Measurements from ENCODE around the gene RNU2-63P.
"Not testable (repeated sequence)": the region's sequence is repeated elsewhere in the genome, so short reads cannot be mapped to it uniquely, and the experiment has no call there.

Gene RNU2-63P

DNA sequence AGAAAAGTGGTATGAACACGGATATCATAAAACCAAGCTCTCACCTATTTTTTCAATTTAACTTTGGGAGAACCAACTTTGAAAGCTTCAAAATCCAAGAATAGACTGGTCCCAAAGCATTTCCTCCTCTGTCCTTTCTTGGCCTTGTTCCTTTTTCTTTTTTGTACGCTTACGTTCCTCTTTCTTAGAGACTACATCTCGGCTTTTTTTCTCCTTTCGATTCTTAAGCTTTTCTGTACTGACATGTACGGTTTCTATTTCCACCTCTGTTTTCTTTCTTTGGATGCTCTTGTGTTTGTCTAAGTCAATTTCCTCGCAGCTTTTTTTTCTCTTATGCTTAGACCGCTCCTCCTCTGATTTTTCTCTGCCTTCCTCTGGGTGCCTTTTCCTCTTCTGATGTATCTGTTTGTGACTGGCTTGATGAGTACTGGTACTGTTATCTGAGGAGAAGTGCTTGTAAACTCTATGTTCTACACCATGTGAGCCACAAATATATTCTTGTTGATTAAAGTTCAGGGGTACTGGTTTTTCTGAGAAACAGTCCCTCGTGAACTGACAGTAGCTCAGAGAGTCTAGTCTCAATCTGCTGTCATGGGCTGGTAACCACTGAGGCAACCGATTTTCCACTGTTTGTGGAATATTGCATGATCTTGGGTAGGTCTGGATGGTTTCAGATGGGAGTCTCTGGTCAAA is 11.5 kb upstream of the RNU2-63P start:
- DNase-seq: no peak

- DNase-seq: no peak
These were observed 8.2 kb upstream of the RNU2-63P start for GRCh38 chr2:88024509-88024908.

- no peak for DNase-seq
These were observed 6.2 kb upstream of the RNU2-63P start for GRCh38 chr2:88022669-88022921.

DNA sequence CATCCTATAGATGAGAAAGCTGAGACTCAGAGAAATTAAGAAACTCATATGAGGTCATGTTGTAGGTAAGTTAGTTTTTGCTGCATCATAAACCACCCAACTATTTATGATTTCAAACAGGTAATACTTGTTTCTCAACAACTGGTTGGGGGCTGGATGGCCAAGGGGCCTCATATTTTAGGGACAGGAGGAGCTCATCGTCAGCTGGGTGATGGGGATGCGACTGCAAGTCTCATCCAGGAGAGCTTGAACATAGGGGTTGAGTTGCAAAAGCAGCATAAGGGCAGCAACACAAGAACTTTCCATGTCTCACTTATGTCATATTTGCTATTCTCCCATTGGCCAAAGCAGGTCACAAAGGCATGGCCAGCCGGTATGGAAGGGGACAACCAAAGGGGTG is 3.6 kb upstream of the RNU2-63P start:
- DNase-seq: no peak

- DNase-seq: no peak
These were observed 2.6 kb upstream of the RNU2-63P start for GRCh38 chr2:88018909-88019308.

- not testable (repeated sequence) for DNase-seq
These were observed 1.9 kb upstream of the RNU2-63P start for GRCh38 chr2:88018077-88018805.

- DNase-seq: not testable (repeated sequence)
These were observed 1.4 kb upstream of the RNU2-63P start for GRCh38 chr2:88017780-88018038.

- DNase-seq: no peak
These were observed 823 bp upstream of the RNU2-63P start for GRCh38 chr2:88016960-88017779.

DNA sequence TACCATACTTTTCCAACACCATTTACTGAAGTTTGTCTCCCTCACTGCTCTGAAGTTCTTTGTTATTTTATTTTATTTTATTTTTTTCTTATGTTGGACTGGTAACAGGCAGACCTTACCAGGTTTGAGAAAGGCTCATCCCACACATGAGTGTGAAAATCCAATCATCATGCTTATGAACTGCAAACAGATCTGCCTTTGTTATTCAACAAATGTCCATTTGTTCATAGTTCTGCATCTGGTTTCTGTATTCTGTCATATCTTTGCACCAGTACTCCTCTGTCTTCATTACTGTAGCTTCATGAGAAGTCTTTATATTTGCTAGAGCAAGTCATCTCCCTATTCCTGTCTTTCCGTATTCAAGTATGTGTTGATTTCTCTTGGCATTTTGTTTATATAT is 5.3 kb downstream of the RNU2-63P start:
- DNase-seq: no peak

DNA sequence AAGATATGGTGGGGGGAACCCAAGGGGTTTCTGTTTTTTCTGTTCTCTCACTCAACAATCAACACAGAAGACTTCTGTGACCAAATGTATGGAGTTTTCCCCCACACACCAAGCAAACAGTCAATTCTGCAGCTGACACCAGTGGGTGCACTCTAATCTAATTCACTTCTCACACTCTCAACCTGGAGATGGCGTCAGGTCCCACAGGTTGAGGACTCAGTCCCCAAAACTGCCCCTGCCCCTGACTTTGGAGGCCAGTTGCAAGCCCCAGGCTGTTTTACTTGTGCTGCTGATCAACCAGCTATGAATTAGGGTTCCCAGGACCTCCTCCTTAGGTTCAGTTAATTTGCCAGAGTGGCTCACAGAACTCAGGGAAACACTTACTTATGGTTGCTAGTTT is 6.2 kb downstream of the RNU2-63P start:
- DNase-seq: no peak

DNA sequence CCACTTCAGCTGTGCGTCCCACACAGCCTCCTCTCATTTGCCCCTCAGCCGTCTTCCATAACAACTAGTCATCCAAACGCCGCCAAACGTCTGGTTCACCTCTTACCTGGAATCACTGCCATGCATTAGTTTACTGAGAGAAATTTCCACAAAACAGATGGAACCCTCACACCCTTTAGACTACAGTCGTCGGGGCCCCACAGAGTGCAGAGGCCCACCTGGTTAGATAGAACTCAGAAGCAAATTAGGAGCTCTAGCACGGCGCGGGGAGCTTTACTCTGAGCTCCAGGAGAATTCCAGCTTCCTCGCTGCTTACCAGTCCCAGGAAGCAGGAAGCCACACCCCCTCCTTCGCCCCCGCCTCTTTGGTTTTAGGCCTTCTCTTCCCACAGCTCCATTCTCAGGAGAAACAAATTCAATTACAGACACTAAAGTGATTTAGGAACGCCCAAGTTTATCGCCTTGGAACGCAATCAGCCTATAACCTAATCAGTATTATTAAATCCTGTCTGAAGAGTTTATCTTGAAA is 9.4 kb downstream of the RNU2-63P start:
- DNase-seq: no peak

DNA sequence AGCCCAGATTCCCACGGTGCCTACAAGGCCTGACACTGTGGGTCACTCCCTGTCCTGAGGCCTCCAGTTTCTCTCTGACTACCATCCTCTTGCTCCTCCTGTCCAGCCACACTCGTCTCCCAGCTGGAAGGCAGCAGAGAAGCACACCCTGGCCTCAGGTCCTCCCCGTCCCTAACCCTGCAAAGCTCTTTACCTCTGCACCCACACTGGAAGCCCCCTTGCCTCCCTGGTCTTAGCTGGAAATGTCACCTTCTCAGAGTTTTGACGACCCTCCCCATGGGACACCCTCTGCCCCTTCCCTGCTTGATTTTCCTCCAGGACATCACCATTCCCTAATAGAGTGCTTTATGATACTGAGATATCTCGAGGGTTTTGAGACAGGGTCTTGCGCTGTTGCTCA is 10.6 kb downstream of the RNU2-63P start:
- DNase-seq: no peak

- DNase-seq: no peak
These were observed 13.1 kb downstream of the RNU2-63P start for GRCh38 chr2:88003074-88003755.

GRCh38 chr2:88002359-88002707 is 14.0 kb downstream of the RNU2-63P start:
- no peak for DNase-seq

GRCh38 chr2:88000474-88000873 is 15.9 kb downstream of the RNU2-63P start:
- not testable (repeated sequence) for DNase-seq

- DNase-seq: no peak
These were observed 19.8 kb downstream of the RNU2-63P start for GRCh38 chr2:87996570-87996969.

GRCh38 chr2:87995756-87996155 is 20.6 kb downstream of the RNU2-63P start:
- no peak for DNase-seq

DNA sequence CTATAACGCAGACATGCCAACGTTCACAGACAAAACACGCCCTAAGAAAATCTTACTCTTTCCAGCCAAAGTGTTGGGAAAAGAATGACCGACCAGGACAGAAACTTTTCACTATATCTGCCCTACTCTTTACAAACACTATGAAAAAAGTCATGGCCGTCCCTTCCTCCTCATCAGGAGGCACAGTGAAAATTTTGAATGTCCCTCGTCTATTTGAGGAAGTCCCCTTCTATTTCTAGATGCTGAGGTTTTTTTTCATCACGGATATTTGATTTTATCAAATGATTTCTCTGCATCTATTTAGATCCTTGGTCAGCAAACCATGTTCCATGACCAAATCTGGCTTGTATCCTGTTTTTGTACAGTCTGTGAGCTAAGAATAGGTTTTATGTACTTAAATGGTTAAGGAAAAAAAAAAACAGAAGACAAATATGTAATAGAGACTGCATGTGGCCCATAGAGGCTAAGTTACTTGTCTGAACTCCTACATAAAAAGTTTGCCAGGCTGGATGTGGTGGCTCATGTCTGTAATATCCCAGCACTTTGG is 22.0 kb downstream of the RNU2-63P start:
- DNase-seq: not testable (repeated sequence)

DNA sequence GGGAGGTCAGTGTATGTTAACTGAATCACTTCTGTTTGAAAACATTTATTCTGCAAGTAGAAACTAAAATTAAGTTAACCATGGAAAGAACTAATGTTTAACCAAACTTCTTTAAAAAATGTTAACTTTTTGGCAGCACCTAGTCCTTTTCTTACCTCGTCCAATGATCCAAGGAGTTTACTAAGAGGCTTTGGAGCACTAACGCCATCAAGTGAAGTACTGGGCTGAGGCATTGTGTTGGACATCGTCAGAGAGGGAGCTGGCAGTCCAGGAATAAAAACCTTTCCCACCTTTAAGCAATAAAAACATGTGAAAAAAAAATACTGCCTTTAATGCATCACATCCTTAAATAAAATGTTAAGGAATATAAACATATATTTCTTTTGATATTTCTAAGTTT is 23.8 kb downstream of the RNU2-63P start:
- DNase-seq: not testable (repeated sequence)

DNA sequence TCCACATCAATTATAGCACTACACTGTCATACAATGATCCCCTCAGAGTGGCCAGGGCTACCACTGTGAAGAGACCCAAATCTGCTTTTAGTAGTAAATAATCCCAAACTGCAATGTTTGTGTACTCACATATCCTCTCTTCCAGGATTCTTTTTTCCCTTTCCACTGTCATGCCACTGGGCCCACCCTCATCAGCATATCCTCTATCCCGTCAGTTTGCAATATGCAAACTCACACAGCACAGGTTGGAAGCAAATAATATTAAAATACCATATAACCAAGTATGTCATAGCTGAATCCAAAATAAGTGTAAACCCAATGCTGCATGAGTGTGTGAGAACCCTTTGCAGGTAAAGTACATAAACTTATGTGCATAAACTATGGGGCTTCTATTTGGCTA is 28.9 kb downstream of the RNU2-63P start:
- DNase-seq: not testable (repeated sequence)

- DNase-seq: not testable (repeated sequence)
These were observed 30.4 kb downstream of the RNU2-63P start for GRCh38 chr2:87985902-87986301.

DNA sequence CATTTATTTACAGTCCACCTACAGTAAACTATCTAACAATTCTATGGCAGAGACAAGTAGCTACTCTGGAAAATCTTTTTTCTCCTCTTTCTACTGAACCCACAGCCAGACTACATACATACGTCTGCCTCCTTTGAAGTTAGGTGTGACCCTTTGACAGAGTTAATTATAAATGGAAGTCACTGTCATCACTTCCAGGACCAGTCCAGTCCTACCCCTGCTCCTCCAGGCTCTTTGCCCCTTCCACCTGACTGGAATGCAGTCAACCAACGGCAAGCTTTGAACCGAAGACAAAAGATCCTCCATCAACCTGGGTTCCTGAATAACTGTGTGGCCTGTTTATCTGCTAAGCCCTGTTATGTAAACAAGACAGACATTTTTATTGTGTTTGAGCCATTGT is 35.2 kb downstream of the RNU2-63P start:
- DNase-seq: not testable (repeated sequence)

DNA sequence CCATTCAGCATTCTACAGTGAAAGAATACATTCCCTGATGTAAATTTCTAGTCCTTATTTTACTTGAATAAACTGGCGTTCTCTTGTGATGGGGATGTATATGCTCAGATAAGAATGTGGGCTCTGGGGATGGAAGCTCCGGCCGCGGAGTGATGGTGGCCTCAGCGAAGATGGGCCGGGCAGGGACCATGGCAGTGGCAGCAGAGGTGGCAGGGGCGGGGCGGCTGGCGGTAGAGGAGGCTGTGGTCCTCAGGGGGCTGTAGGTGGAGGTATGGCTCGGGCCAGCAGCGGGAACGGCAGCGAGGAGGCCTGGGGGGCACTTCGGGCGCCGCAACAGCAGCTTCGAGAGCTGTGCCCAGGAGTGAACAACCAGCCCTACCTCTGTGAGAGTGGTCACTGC is 44.0 kb downstream of the RNU2-63P start:
- DNase-seq: not testable (repeated sequence)

Data from SHP77 treated with DMSO at 0.1 percent for 48 hours (cell line).